Pancreas (tissue), 10 donors: ENCODE results near the gene NTNG1. TPM values are rescaled to one million over a fixed set of nuclear protein-coding genes. Genes with fewer than 3 reads are reported as not detected.

Source experiments
- ATAC-seq, 4 donors: fragments of 200-7000 bp; cut with Tn5 transposase; one replicate each; pipeline versions ENCODE4 v1.8.0 to v1.9.1; 2020; ENCODE audit warnings: mild to moderate bottlenecking in 4 of 4, moderate library complexity in 4 of 4
- DNase-seq, 6 donors: peaks; one replicate each; pipeline ENCODE4 v3.0.0-alpha.2; 2020
- FAIRE-seq: peaks from 2 replicates; lab custom pipeline; 2012; peaks lifted over from hg19 to GRCh38; lab: Jason Lieb, UNC
- H3K27ac ChIP-seq, 4 donors: fragments of 200-600 bp; sonication (generic); 1 replicate in 3 of 4; 2 replicates in 1 of 4; pipeline versions ENCODE4 v1.5.0 to v1.8.0; 2020
- H3K27me3 ChIP-seq, 4 donors: fragments of 200-600 bp; one replicate each; pipeline ENCODE4 v1.8.0; 2021
- H3K36me3 ChIP-seq, 3 donors: fragments of 200-600 bp; sonication (generic) in 1 of 3; one replicate each; pipeline versions ENCODE4 v1.5.0 to v1.8.0; 2020 to 2021
- H3K4me1 ChIP-seq, 3 donors: fragments of 200-600 bp; one replicate each; pipeline ENCODE4 v1.8.0; 2021
- H3K4me3 ChIP-seq, 4 donors: fragments of 200-600 bp; sonication (generic) in 2 of 4; one replicate each; pipeline versions ENCODE4 v1.5.0 to v1.8.0; 2020 to 2021
- H3K9me3 ChIP-seq, 4 donors: fragments of 200-600 bp; one replicate each; pipeline ENCODE4 v1.8.0; 2021
- WGBS, 2 donors: extraction: QIAGEN DNeasy Blood & Tissue Kit; methylation state at CpG; one replicate each; pipeline ENCODE4 v1.1.7; 2013; 5-methylcytosine and 5-hydroxymethylcytosine counted together
- intact Hi-C, 3 donors: fragments of 100-400 bp; cut with DNase I; formaldehyde crosslinking; loops; one replicate each; pipeline versions ENCODE4 v1.11.1 to v1.14.2; 2022
- polyA plus RNA-seq, 2 donors: library from polyadenylated mRNA; stranded (reverse); fragments of 200-250 nt; gene quantifications; one replicate each; pipeline ENCODE4 v1.2.3, GENCODE V29; 2013
- total RNA-seq, 6 donors: library from RNA; stranded (reverse); fragmentation: NEBNext Ultra II Directional in 4 of 6; extraction: Animal tissue kit (Norgen Biotek cat#: 25700) in 4 of 6; gene quantifications; one replicate each; pipeline versions ENCODE4 v1.2.1 to v1.2.4, GENCODE V29; 2021 to 2023
- TF ChIP-seq, protein P1 (sequence below), 4 donors: fragments of 200-600 bp; sonication (generic) in 3 of 4; IDR thresholded peaks; one replicate each; pipeline versions ENCODE4 v1.5.0 to v1.8.0; 2021; ENCODE audit warnings: antibody characterized with exemption in 4 of 4
- donor health status: healthy with polysubstance abuse.
- donor health status: DM: no; HTN: no; CAD: no; lungs with moderate emphysema.
- donor health status: DM: no; HTN: no; CAD: no.
- donor health status: control.
- donor health status: control.
- donor health status: Bipolar disorder and iron deficiency.
- donor health status: DM: yes; HTN: yes; CAD: no.
- donor health status: DM: no; HTN: no; CAD: no.
- donor health status: DM: no; HTN: no; CAD: no.
- donor health status: DM: yes; HTN: yes; CAD: no.

NTNG1 gene
- total and polyA plus RNA-seq, 8 donors: 0.04 to 1.3 (median 0.23) TPM; not detected in 1

DNA sequence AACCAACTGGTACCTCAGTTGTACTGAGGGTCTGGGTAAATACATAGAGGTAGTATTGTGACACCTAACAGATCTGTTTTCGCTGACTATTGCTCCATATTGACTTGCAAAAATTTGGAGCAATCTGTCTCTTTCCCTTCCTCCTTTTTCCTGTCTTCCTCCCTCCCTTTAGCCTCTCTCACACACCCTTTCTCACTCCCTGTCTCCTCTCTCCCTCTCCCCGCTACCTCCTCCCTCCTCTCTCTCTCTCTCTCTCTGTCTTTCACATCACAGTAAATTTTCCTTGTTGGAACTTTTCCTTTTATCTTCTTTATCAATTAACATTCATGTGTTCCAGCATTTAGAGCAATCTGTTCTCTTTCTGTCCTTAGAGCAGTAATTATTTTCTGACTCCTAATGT is 278.2 kb downstream of the NTNG1 start:
- intact Hi-C loops: no loop called here
- H3K9me3 ChIP-seq: no peaks in the 10 kb centered on the region
- TF ChIP-seq, protein P1, sequence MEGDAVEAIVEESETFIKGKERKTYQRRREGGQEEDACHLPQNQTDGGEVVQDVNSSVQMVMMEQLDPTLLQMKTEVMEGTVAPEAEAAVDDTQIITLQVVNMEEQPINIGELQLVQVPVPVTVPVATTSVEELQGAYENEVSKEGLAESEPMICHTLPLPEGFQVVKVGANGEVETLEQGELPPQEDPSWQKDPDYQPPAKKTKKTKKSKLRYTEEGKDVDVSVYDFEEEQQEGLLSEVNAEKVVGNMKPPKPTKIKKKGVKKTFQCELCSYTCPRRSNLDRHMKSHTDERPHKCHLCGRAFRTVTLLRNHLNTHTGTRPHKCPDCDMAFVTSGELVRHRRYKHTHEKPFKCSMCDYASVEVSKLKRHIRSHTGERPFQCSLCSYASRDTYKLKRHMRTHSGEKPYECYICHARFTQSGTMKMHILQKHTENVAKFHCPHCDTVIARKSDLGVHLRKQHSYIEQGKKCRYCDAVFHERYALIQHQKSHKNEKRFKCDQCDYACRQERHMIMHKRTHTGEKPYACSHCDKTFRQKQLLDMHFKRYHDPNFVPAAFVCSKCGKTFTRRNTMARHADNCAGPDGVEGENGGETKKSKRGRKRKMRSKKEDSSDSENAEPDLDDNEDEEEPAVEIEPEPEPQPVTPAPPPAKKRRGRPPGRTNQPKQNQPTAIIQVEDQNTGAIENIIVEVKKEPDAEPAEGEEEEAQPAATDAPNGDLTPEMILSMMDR (IDR thresholded peaks at IDR 0.05): no peak
- no peaks in the 10 kb centered on the region for H3K36me3 ChIP-seq
- no peaks in the 10 kb centered on the region for H3K27me3 ChIP-seq
- WGBS, 2 donors: 65 to 71% methylated on average over 2 of the region's 2 CpGs
- H3K27ac ChIP-seq: no peak overlapping the region
- no peaks in the 10 kb centered on the region for H3K4me1 ChIP-seq
- ATAC-seq (no peak), DNase-seq (no peak), FAIRE-seq (no peak)
- H3K4me3 ChIP-seq: no peak overlapping the region

DNA sequence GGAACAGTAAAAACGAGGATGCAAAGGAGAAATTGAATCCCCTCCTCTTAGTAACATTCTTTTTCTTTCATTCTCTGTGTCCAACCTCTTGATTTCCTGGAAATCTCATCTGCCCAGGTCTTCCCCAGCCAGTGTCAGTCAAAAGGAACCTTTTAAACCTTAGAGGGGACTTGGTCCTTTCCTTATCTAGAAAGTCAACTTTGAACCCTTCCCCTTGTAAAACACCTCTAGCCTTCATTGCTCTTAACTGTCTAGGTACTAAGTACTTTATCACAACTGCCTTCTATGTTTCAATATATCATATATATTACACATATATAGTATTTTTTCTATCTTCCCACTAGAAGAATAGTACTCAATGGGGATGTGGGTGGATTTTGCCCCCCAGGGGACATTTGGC is 282.1 kb downstream of the NTNG1 start:
- H3K9me3 ChIP-seq: no peaks in the 10 kb centered on the region
- H3K36me3 ChIP-seq: no peaks in the 10 kb centered on the region
- ATAC-seq (no peak), DNase-seq (no peak), FAIRE-seq (no peak)
- H3K4me3 ChIP-seq: no peak overlapping the region
- no peak overlapping the region for H3K27ac ChIP-seq
- WGBS, 2 donors: 31 to 38% methylated on average over 1 of the region's 1 CpG
- intact Hi-C loops: no loop called here
- no peaks in the 10 kb centered on the region for H3K27me3 ChIP-seq
- no peaks in the 10 kb centered on the region for H3K4me1 ChIP-seq
- TF ChIP-seq, protein P1 (IDR thresholded peaks at IDR 0.05): no peak

DNA sequence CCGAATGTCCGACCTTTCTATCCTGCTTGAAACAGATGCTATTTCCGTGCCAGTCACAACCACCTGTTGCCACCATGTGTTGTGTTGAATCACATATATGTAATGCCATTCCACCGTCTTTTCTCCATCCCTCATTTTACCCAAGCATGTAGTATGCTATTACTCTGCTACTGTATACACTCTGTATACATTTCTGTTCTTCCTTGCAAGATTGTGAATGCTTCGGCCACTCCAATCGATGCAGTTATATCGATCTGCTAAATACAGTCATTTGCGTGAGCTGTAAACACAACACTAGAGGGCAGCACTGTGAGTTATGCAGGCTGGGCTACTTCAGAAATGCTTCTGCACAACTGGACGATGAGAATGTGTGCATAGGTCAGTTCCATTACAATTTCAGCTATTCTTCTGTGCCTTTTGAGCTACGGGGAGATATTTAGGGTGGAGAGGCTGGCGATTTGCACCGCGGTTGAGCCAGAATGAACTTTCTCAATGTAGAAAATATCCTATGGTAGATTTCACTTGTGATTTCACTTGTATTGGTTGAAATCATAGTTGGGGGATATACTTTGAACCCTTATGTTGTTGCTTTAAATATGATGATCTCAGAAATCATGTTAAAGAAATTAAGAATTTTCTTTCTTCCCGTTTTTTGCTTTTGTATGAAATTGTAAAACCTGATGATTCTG is 289.8 kb downstream of the NTNG1 start:
- no peak overlapping the region for H3K27ac ChIP-seq
- H3K9me3 ChIP-seq: no peaks in the 10 kb centered on the region
- TF ChIP-seq, protein P1 (IDR thresholded peaks at IDR 0.05): peak; percentile 44 to 67 (median 52)
- peak; percentile 78 to 88 (median 80) for ATAC-seq
- H3K4me1 ChIP-seq: no peaks in the 10 kb centered on the region
- no peaks in the 10 kb centered on the region for H3K36me3 ChIP-seq
- 20 to 29% methylated on average over 14 of the region's 14 CpGs for WGBS, 2 donors
- intact Hi-C loops: no loop called here
- H3K4me3 ChIP-seq: no peak overlapping the region
- H3K27me3 ChIP-seq: no peaks in the 10 kb centered on the region
- DNase-seq: peak in 4 of 6 donors; percentile 14 to 42 (median 35)
- no peak for FAIRE-seq

DNA sequence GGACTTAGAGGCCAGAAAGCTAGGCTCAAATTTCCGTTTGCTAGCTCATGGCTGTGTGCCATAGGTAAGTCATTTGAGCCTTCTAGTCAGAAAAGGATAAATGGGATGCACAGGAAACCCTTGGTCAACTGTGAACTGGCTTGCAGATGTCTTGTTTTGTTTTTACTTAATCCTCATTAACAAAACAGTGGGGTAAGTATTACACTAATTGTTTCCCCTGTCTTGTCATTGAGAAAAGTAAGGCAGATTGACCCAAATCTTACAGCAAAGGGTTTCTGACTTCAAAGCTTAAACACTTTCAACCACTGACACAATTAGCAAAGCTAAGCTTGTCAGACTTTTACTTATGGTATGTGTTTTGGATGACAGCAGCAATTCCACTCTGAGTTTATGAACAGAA is 291.3 kb downstream of the NTNG1 start:
- TF ChIP-seq, protein P1 (IDR thresholded peaks at IDR 0.05): no peak
- ATAC-seq: no peak
- Histone ChIP-seq H3K4me3 (no peak overlapping the region), H3K9me3 (no peaks in the 10 kb centered on the region), H3K27ac (no peak overlapping the region), H3K4me1 (no peaks in the 10 kb centered on the region), H3K36me3 (no peaks in the 10 kb centered on the region), H3K27me3 (no peaks in the 10 kb centered on the region)
- no peak for DNase-seq
- 43 to 54% methylated on average over 1 of the region's 1 CpG for WGBS, 2 donors
- FAIRE-seq: no peak
- intact Hi-C loops: no loop called here

DNA sequence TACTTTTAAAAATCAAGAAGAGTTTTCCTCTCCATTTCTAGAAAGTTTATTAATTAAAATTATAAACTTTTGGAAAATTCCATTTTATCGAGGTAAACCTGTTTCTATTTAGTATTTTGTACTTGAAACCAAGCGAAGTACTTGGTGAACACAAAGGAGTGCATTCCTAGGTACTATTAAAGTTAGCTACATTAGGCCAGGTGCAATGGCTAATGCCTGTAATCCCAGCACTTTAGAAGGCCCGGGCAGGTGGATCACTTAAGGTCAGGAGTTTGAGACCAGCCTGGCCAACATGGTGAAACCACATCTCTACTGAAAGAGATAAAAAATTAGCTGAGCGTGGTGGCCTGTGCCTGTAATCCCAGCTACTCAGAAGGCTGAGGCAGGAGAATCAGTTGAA is 292.2 kb downstream of the NTNG1 start:
- no peaks in the 10 kb centered on the region for H3K4me1 ChIP-seq
- FAIRE-seq (no peak), ATAC-seq (no peak), DNase-seq (no peak)
- H3K4me3 ChIP-seq: no peak overlapping the region
- no peaks in the 10 kb centered on the region for H3K27me3 ChIP-seq
- H3K36me3 ChIP-seq: no peaks in the 10 kb centered on the region
- no peak overlapping the region for H3K27ac ChIP-seq
- no peaks in the 10 kb centered on the region for H3K9me3 ChIP-seq
- WGBS, 2 donors: 70 to 77% methylated on average over 4 of the region's 4 CpGs
- TF ChIP-seq, protein P1 (IDR thresholded peaks at IDR 0.05): no peak
- intact Hi-C loops: no loop called here
